ENCODE results near the gene NFKB2.

Gene NFKB2

GRCh38 chr10:102395400-102396316, at the start of gene NFKB2:
Gene NFKB2 (plus strand): TSS chr10:102395705. CDS start chr10:102395960, 255 bp downstream.
- DNase-seq: peak; percentile 80

GRCh38 chr10:102347236-102347828, 48.2 kb upstream of the NFKB2 start:
- peak; percentile 24 for DNase-seq

GRCh38 chr10:102352066-102352715, 43.3 kb upstream of the NFKB2 start:
- peak; percentile 58 for DNase-seq

GRCh38 chr10:102354451-102354850, 41.1 kb upstream of the NFKB2 start:
- no peak for DNase-seq

- peak; percentile 25 for DNase-seq
Measured at GRCh38 chr10:102358712-102359382, 36.7 kb upstream of the NFKB2 start.

GRCh38 chr10:102367441-102367840, 28.1 kb upstream of the NFKB2 start:
- no peak for DNase-seq

- DNase-seq: no peak
Measured at GRCh38 chr10:102368077-102368476, 27.4 kb upstream of the NFKB2 start.

- no peak for DNase-seq
Measured at GRCh38 chr10:102371295-102371694, 24.2 kb upstream of the NFKB2 start.

- DNase-seq: no peak
Measured at GRCh38 chr10:102375250-102375649, 20.3 kb upstream of the NFKB2 start.

- no peak for DNase-seq
Measured at GRCh38 chr10:102375867-102376266, 19.6 kb upstream of the NFKB2 start.

GRCh38 chr10:102376901-102377300, 18.6 kb upstream of the NFKB2 start:
- no peak for DNase-seq

GRCh38 chr10:102379383-102379782, 16.1 kb upstream of the NFKB2 start:
- DNase-seq: no peak

- DNase-seq: no peak
Measured at GRCh38 chr10:102381983-102382382, 13.5 kb upstream of the NFKB2 start.

GRCh38 chr10:102382871-102383270, 12.6 kb upstream of the NFKB2 start:
- no peak for DNase-seq

GRCh38 chr10:102384053-102384452, 11.5 kb upstream of the NFKB2 start:
- DNase-seq: no peak

GRCh38 chr10:102384606-102385429, 10.7 kb upstream of the NFKB2 start:
- DNase-seq: no peak

GRCh38 chr10:102389894-102390293, 5.6 kb upstream of the NFKB2 start:
- no peak for DNase-seq

GRCh38 chr10:102392306-102392705, 3.2 kb upstream of the NFKB2 start:
- DNase-seq: no peak

GRCh38 chr10:102393411-102394078, 2.0 kb upstream of the NFKB2 start:
- DNase-seq: no peak

GRCh38 chr10:102394079-102394800, 1.3 kb upstream of the NFKB2 start:
- peak; percentile 91 for DNase-seq
